HepG2 (cell line): ENCODE results near the gene ABO. TPM values are rescaled to one million over a fixed set of nuclear protein-coding genes. Genes with fewer than 3 reads are reported as not detected.

Experiments used
- ATAC-seq: fragments of 200-7000 bp; cut with Tn5 transposase; 3 replicates; pipeline ENCODE4 v1.9.1; 2020; ENCODE audit warnings: mild to moderate bottlenecking, moderate library complexity
- BruUV-seq: library from RNA; stranded (reverse); fragments of 400-500 nt; replicated peaks from 2 replicates; lab custom pipeline; 2021; lab: Mats Ljungman, UMichigan
- CTCF ChIA-PET: fragments of 300-600 bp; formaldehyde crosslinking; extraction: SDS; loops from one replicate; lab custom pipeline; 2021; ENCODE audit warnings: low total read pairs, inconsistent platforms, low intra/inter-chr PET ratio; lab: Yijun Ruan, JAX
- POLR2A ChIA-PET: fragments of 350-600 bp; sonication (Branson Sonifier 250); formaldehyde crosslinking; loops from one replicate; lab custom pipeline; 2020; ENCODE audit warnings: antibody characterized with exemption, inconsistent platforms; lab: Yijun Ruan, JAX
- DNase-seq: peaks from one replicate; pipeline ENCODE4 v3.0.0-alpha.2; 2015; ENCODE audit warnings: low spot score
- FAIRE-seq: peaks from 3 replicates; lab custom pipeline; 2011; peaks lifted over from hg19 to GRCh38; lab: Jason Lieb, UNC
- H2AFZ ChIP-seq: one replicate; pipeline ENCODE4 v1.6.1; 2011; ENCODE audit warnings: low read length, inconsistent platforms
- H3K27ac ChIP-seq: fragments of 300-600 bp; 3 replicates; pipeline ENCODE4 v1.8.0; 2011; ENCODE audit warnings: mixed run types, mild to moderate bottlenecking, mixed read lengths, low read length, inconsistent platforms; ENCODE audit not compliant: insufficient read depth; ENCODE audit errors: extremely low read length
- H3K27me3 ChIP-seq, 2 experiments: fragments of 200-600 bp in 1 of 2; 2 replicates in 1 of 2; 3 replicates in 1 of 2; pipeline versions ENCODE4 v1.6.0 to v1.8.0; 2011; ENCODE audit warnings: low read length in 2 of 2, mild to moderate bottlenecking in 2 of 2, moderate library complexity in 2 of 2, inconsistent platforms in 1 of 2; ENCODE audit not compliant: insufficient read depth in 2 of 2, control insufficient read depth in 1 of 2
- H3K36me3 ChIP-seq, 2 experiments: fragments of 200-600 bp in 1 of 2; replicated peaks in 1 of 2; 2 replicates in 1 of 2; 3 replicates in 1 of 2; pipeline versions ENCODE4 v1.5.1 to v1.8.0; 2011; ENCODE audit warnings: low read length in 2 of 2, inconsistent platforms in 1 of 2; ENCODE audit not compliant: insufficient read depth in 2 of 2, control insufficient read depth in 1 of 2
- H3K4me1 ChIP-seq: 2 replicates; pipeline ENCODE4 v1.5.1; 2012; ENCODE audit warnings: low read length, inconsistent platforms; ENCODE audit not compliant: insufficient read depth
- H3K4me2 ChIP-seq: 2 replicates; pipeline ENCODE4 v1.6.0; 2011; ENCODE audit warnings: low read depth, low read length, inconsistent platforms
- H3K4me3 ChIP-seq, 3 experiments: fragments of 200-600 bp in 1 of 3; sonication (generic), shearing (Covaris generic) in 1 of 3; replicated peaks in 1 of 3; 2 replicates each; pipeline ENCODE4 v1.5.1; 2011 to 2016; ENCODE audit warnings: low read length in 3 of 3, inconsistent platforms in 2 of 3, low read depth in 2 of 3, mild to moderate bottlenecking in 2 of 3, control low read depth in 1 of 3, mixed read lengths in 1 of 3; ENCODE audit not compliant: insufficient read depth in 1 of 3
- H3K79me2 ChIP-seq: one replicate; pipeline ENCODE4 v1.6.1; 2011; ENCODE audit warnings: low read length, inconsistent platforms; ENCODE audit not compliant: insufficient read depth
- H3K9ac ChIP-seq: 2 replicates; pipeline ENCODE4 v1.6.0; 2011; ENCODE audit warnings: mild to moderate bottlenecking, low read depth, low read length, inconsistent platforms; ENCODE audit not compliant: insufficient read depth
- H3K9me3 ChIP-seq: 2 replicates; pipeline ENCODE4 v1.5.1; 2012; ENCODE audit warnings: mild to moderate bottlenecking, low read length
- H4K20me1 ChIP-seq: 2 replicates; pipeline ENCODE4 v1.6.0; 2011; ENCODE audit warnings: inconsistent platforms, mild to moderate bottlenecking, low read length, moderate library complexity; ENCODE audit not compliant: insufficient read depth
- CREB3 ChIP-seq: sonication (generic); formaldehyde crosslinking; IDR thresholded peaks from 2 replicates; pipeline ENCODE4 v1.5.0; 2020; ENCODE audit warnings: missing genetic modification reagents
- ELF3 ChIP-seq: IDR thresholded peaks from 2 replicates; pipeline ENCODE4 v1.6.1; 2016; ENCODE audit warnings: missing genetic modification reagents, missing compliant biosample characterization
- KDM5A ChIP-seq: fragments of 200-600 bp; sonication (generic); IDR thresholded peaks from 2 replicates; pipeline ENCODE4 v1.7.0; 2018; ENCODE audit warnings: antibody characterized with exemption, mild to moderate bottlenecking, low read length, borderline replicate concordance
- MAFF ChIP-seq: IDR thresholded peaks from 2 replicates; pipeline ENCODE4 v1.6.1; 2011; ENCODE audit warnings: low read depth, low read length, improper control_type of control experiment
- MAFK ChIP-seq, 2 experiments: IDR thresholded peaks in 1 of 2; conservative IDR thresholded peaks in 1 of 2; 2 replicates each; pipeline ENCODE4 v1.6.1; 2011; ENCODE audit warnings: improper control_type of control experiment in 2 of 2, low read length in 2 of 2
- NFE2L1 ChIP-seq: sonication (generic); formaldehyde crosslinking; IDR thresholded peaks from 2 replicates; pipeline ENCODE4 v1.4.0; 2020; ENCODE audit warnings: missing genetic modification reagents, mild to moderate bottlenecking, borderline replicate concordance
- PITX1 ChIP-seq: sonication (generic); formaldehyde crosslinking; IDR thresholded peaks from 2 replicates; pipeline ENCODE4 v1.5.1; 2020; ENCODE audit warnings: mild to moderate bottlenecking, missing genetic modification reagents
- POGZ ChIP-seq: sonication (generic); formaldehyde crosslinking; IDR thresholded peaks from 2 replicates; pipeline ENCODE4 v1.4.0; 2020; ENCODE audit warnings: mild to moderate bottlenecking, missing genetic modification reagents
- SETDB1 ChIP-seq: sonication (generic); formaldehyde crosslinking; IDR thresholded peaks from 2 replicates; pipeline ENCODE4 v1.5.1; 2020; ENCODE audit warnings: missing genetic modification reagents, mild to moderate bottlenecking, borderline replicate concordance
- TSC22D2 ChIP-seq: sonication (generic); formaldehyde crosslinking; IDR thresholded peaks from 2 replicates; pipeline ENCODE4 v1.5.1; 2020; ENCODE audit warnings: missing genetic modification reagents, mild to moderate bottlenecking, borderline replicate concordance
- ZBTB25 ChIP-seq: IDR thresholded peaks from 2 replicates; pipeline ENCODE4 v1.6.1; 2018; ENCODE audit warnings: missing genetic modification reagents
- ZMAT5 ChIP-seq: sonication (generic); formaldehyde crosslinking; IDR thresholded peaks from 2 replicates; pipeline ENCODE4 v1.5.0; 2020; ENCODE audit warnings: mild to moderate bottlenecking, low read depth, missing genetic modification reagents, borderline replicate concordance
- ZNF546 ChIP-seq: sonication (generic); formaldehyde crosslinking; conservative IDR thresholded peaks from 2 replicates; pipeline ENCODE4 v1.8.1; 2023; ENCODE audit warnings: mild to moderate bottlenecking, missing genetic modification reagents
- ZNF607 ChIP-seq: sonication (generic); formaldehyde crosslinking; IDR thresholded peaks from 2 replicates; pipeline ENCODE4 v1.5.1; 2020; ENCODE audit warnings: missing genetic modification reagents, mild to moderate bottlenecking, borderline replicate concordance
- ZNF790 ChIP-seq: sonication (generic); formaldehyde crosslinking; IDR thresholded peaks from 2 replicates; pipeline ENCODE4 v1.8.0; 2022; ENCODE audit warnings: missing genetic modification reagents, mild to moderate bottlenecking, borderline replicate concordance
- ZSCAN20 ChIP-seq: sonication (generic); formaldehyde crosslinking; IDR thresholded peaks from 2 replicates; pipeline ENCODE4 v1.4.0; 2020; ENCODE audit warnings: missing genetic modification reagents, mild to moderate bottlenecking, borderline replicate concordance
- WGBS: methylation state at CpG from one replicate; pipeline ENCODE4 v1.1.6; 2017; ENCODE audit warnings: low lambda C conversion rate; 5-methylcytosine and 5-hydroxymethylcytosine counted together
- in situ Hi-C: cut with HindIII; loops from 2 replicates; pipeline ENCODE4 v1.10.0; 2017; ENCODE audit warnings: low pct_unique_long_range_greater_than_20kb; ENCODE audit not compliant: extremely low pct_ligation_motif_present
- intact Hi-C: fragments of 100-400 bp; cut with micrococcal nuclease; formaldehyde crosslinking; loops from one replicate; pipeline ENCODE4 v1.10.0; 2022; ENCODE audit not compliant: unreplicated experiment
- polyA plus RNA-seq, 8 experiments: library from polyadenylated mRNA; depleted of rRNA in 3 of 8; stranded (reverse) in 7 of 8; unstranded in 1 of 8; fragments of >200 nt; fragmentation: Illumina TruSeq in 4 of 8; extraction: Trizol in 4 of 8; gene quantifications; 2 replicates each; pipeline versions ENCODE4 v1.2.1 to v1.2.3, GENCODE V29; 2011 to 2016; ENCODE audit warnings: low read depth in 4 of 8, missing spikeins in 1 of 8, mixed read lengths in 1 of 8; ENCODE audit not compliant: insufficient read depth in 1 of 8
- total RNA-seq, 5 experiments: library from RNA; depleted of rRNA; stranded (reverse); fragments of >200 nt; fragmentation: Illumina TruSeq; extraction: Trizol; gene quantifications; 2 replicates each; pipeline ENCODE4 v1.2.3, GENCODE V29; 2016; ENCODE audit warnings: low read depth in 1 of 5

The ABO gene
- total and polyA plus RNA-seq, 2 of the 13 experiments (the other 11 are each of a cell fraction or from before 2014, with no cell fraction given), result not detected

- no peak overlapping the region for H2AFZ ChIP-seq
- WGBS, result 58% methylated on average over 8 of the region's 8 CpGs
- H3K4me3 ChIP-seq, result no peak overlapping the region
- no peak overlapping the region for H3K9ac ChIP-seq
- H3K4me2 ChIP-seq, result no peak overlapping the region
- BruUV-seq, result no TSS peak
- H3K79me2 ChIP-seq, result no peaks in the 10 kb centered on the region
- H4K20me1 ChIP-seq, result no peaks in the 10 kb centered on the region
- TF ChIP-seq MAFF, result peak; percentile 84
- TF ChIP-seq KDM5A, result no peak
- TF ChIP-seq ZMAT5 (CRISPR knock-in tag), result no peak
- TF ChIP-seq MAFK (conservative IDR thresholded peaks at IDR 0.05 in 1 of 2, IDR thresholded peaks at IDR 0.05 in 1 of 2; ENCODE audit: low read length in 2 of 2), result peak; percentile 72 to 87
- H3K4me1 ChIP-seq, result peaks cover 24% of the 10 kb centered on the region
- H3K36me3 ChIP-seq, result no peaks in the 10 kb centered on the region
- in situ Hi-C loops (loop anchor here (10.0 kb wide), 1 partner anchor 82 kb away; no protein-coding TSS in a partner anchor), intact Hi-C loops (no loop called here)
- no peak for DNase-seq
- H3K27ac ChIP-seq, result no peak overlapping the region
- ATAC-seq, result no peak
- CTCF ChIA-PET, result no interaction called here
- H3K9me3 ChIP-seq, result no peaks in the 10 kb centered on the region
- peaks cover 0 to 27% of the 10 kb centered on the region in 2 experiments; a peak in 3 of 5 replicates for H3K27me3 ChIP-seq
- POLR2A ChIA-PET, result no interaction called here
- FAIRE-seq, result no peak
Measured at GRCh38 chr9:133242991-133243390, 32.0 kb downstream of the ABO start.

GRCh38 chr9:133242241-133242640 lies 32.8 kb downstream of the ABO start:
- Histone ChIP-seq H3K4me2 (no peak overlapping the region), H4K20me1 (no peaks in the 10 kb centered on the region), H3K27ac (no peak overlapping the region), H2AFZ (no peak overlapping the region), H3K79me2 (no peaks in the 10 kb centered on the region), H3K9me3 (no peaks in the 10 kb centered on the region), H3K36me3 (no peaks in the 10 kb centered on the region), H3K4me3 (no peak overlapping the region), H3K4me1 (peaks cover 32% of the 10 kb centered on the region), H3K9ac (no peak overlapping the region), H3K27me3 (peaks cover 0 to 21% of the 10 kb centered on the region in 2 experiments; a peak in 4 of 5 replicates)
- ChIA-PET CTCF (no interaction called here), POLR2A (no interaction called here)
- intact Hi-C loops (no loop called here), in situ Hi-C loops (loop anchor here (10.0 kb wide), 1 partner anchor 83 kb away; no protein-coding TSS in a partner anchor)
- no peak for DNase-seq
- no peak for ATAC-seq
- WGBS, result 67% methylated on average over 13 of the region's 14 CpGs
- no TSS peak for BruUV-seq
- FAIRE-seq, result no peak
- TF ChIP-seq PITX1 (CRISPR knock-in tag) (no peak), ELF3 (CRISPR knock-in tag) (no peak), ZNF790 (CRISPR knock-in tag) (no peak), ZNF546 (CRISPR knock-in tag) (no peak), TSC22D2 (no peak), ZSCAN20 (CRISPR knock-in tag) (no peak), SETDB1 (CRISPR knock-in tag) (no peak), NFE2L1 (CRISPR knock-in tag) (no peak), ZBTB25 (no peak), ZNF607 (CRISPR knock-in tag) (no peak), CREB3 (no peak), POGZ (CRISPR knock-in tag) (no peak)
